Adrenal gland (tissue), 5 donors: ENCODE data around the gene FOXG1.

Experiments
- CTCF ChIP-seq, 6 experiments: fragments of 450-650 bp in 4 of 6; fragments of 200-600 bp in 2 of 6; sonication (generic) in 1 of 6; IDR thresholded peaks; 1 replicate in 5 of 6; 2 replicates in 1 of 6; pipeline versions ENCODE4 v1.5.1 to v1.8.0; 2016 to 2021; ENCODE audit warnings: antibody characterized with exemption in 6 of 6, mild to moderate bottlenecking in 2 of 6, moderate library complexity in 1 of 6
- POLR2A ChIP-seq, 2 donors: fragments of 450-650 bp; IDR thresholded peaks; one replicate each; pipeline ENCODE4 v1.6.1; 2017; ENCODE audit warnings: antibody characterized with exemption in 2 of 2, mild to moderate bottlenecking in 2 of 2, moderate library complexity in 1 of 2
- donor health status: DM: no; HTN: no; CAD: no.

- TF ChIP-seq CTCF (IDR thresholded peaks at IDR 0.05), result no peak
- no peak for TF ChIP-seq POLR2A (IDR thresholded peaks at IDR 0.05)
These were observed 11.8 kb downstream of the FOXG1 start for GRCh38 chr14:28778138-28779117.
